Endothelial cell of umbilical vein (primary cell): ENCODE data around the gene MGLL. TPM values are rescaled to one million over a fixed set of nuclear protein-coding genes. Genes with fewer than 3 reads are reported as not detected.

Source experiments
- BruUV-seq: library from RNA; stranded (reverse); fragments of 400-500 nt; replicated peaks from 2 replicates; lab custom pipeline; 2021; lab: Mats Ljungman, UMichigan
- CTCF ChIA-PET: fragments of 300-600, 350-600 bp; sonication (Branson Sonifier 250); formaldehyde crosslinking; loops from one replicate; lab custom pipeline; 2021; ENCODE audit warnings: antibody characterized with exemption, inconsistent platforms; lab: Charles Lee
- POLR2A ChIA-PET: fragments of 300-600, 350-600 bp; sonication (Branson Sonifier 250); formaldehyde crosslinking; loops from one replicate; lab custom pipeline; 2021; ENCODE audit warnings: antibody characterized with exemption, inconsistent platforms; lab: Charles Lee
- DNase-seq: peaks from one replicate; pipeline ENCODE4 v3.0.0-alpha.2; 2011; ENCODE audit warnings: low read depth, low spot score
- FAIRE-seq: peaks from 2 replicates; lab custom pipeline; 2011; peaks lifted over from hg19 to GRCh38; lab: Jason Lieb, UNC
- H2AFZ ChIP-seq: 2 replicates; pipeline ENCODE4 v1.6.0; 2012; ENCODE audit warnings: low read depth, low read length, control low read depth, inconsistent platforms
- H3K27ac ChIP-seq: 2 replicates; pipeline ENCODE4 v1.5.1; 2011; ENCODE audit warnings: low read depth, mild to moderate bottlenecking, control low read depth, low read length, moderate library complexity; ENCODE audit not compliant: insufficient read depth
- H3K27me3 ChIP-seq, 2 experiments: 2 replicates each; pipeline versions ENCODE4 v1.6.0 to v1.6.1; 2011; ENCODE audit warnings: low read length in 2 of 2, mixed read lengths in 1 of 2; ENCODE audit not compliant: control insufficient read depth in 2 of 2, insufficient read depth in 2 of 2
- H3K36me3 ChIP-seq, 2 experiments: 2 replicates in 1 of 2; 3 replicates in 1 of 2; pipeline ENCODE4 v1.5.1; 2011; ENCODE audit warnings: low read length in 2 of 2, mild to moderate bottlenecking in 1 of 2, moderate library complexity in 1 of 2; ENCODE audit not compliant: control insufficient read depth in 2 of 2, insufficient read depth in 2 of 2; ENCODE audit errors: extremely low read depth in 1 of 2
- H3K4me1 ChIP-seq: 3 replicates; pipeline ENCODE4 v1.5.1; 2011; ENCODE audit warnings: mild to moderate bottlenecking, low read length; ENCODE audit not compliant: control insufficient read depth, insufficient read depth; ENCODE audit errors: extremely low read depth
- H3K4me2 ChIP-seq: 2 replicates; pipeline ENCODE4 v1.6.1; 2011; ENCODE audit warnings: low read length, control low read depth, mixed read lengths; ENCODE audit not compliant: insufficient read depth
- H3K4me3 ChIP-seq, 3 experiments: fragments of 200-600 bp in 1 of 3; sonication (generic), shearing (Covaris generic) in 1 of 3; replicated peaks in 1 of 3; 2 replicates each; pipeline ENCODE4 v1.5.1; 2011 to 2016; ENCODE audit warnings: control low read depth in 3 of 3, low read length in 3 of 3, mild to moderate bottlenecking in 2 of 3, inconsistent platforms in 1 of 3, low read depth in 1 of 3, moderate library complexity in 1 of 3; ENCODE audit not compliant: insufficient read depth in 1 of 3
- H3K79me2 ChIP-seq: 2 replicates; pipeline ENCODE4 v1.6.0; 2012; ENCODE audit warnings: low read length, inconsistent platforms; ENCODE audit not compliant: control insufficient read depth, insufficient read depth
- H3K9ac ChIP-seq: replicated peaks from 2 replicates; pipeline ENCODE3; 2011; ENCODE audit warnings: low read length, control low read depth; ENCODE audit not compliant: insufficient read depth; ENCODE audit errors: extremely low read depth
- H3K9me1 ChIP-seq: replicated peaks from 3 replicates; pipeline ENCODE4 v1.6.0; 2011; ENCODE audit warnings: mild to moderate bottlenecking, low read length; ENCODE audit not compliant: control insufficient read depth, insufficient read depth; ENCODE audit errors: extremely low read depth
- H3K9me3 ChIP-seq: replicated peaks from 2 replicates; pipeline ENCODE4 v1.5.1; 2012; ENCODE audit warnings: low read length, inconsistent platforms; ENCODE audit not compliant: control insufficient read depth, insufficient read depth
- H4K20me1 ChIP-seq: replicated peaks from 2 replicates; pipeline ENCODE3; 2011; ENCODE audit warnings: mild to moderate bottlenecking, low read length; ENCODE audit not compliant: control insufficient read depth, insufficient read depth; ENCODE audit errors: extremely low read depth
- CTCF ChIP-seq, 2 donors: IDR thresholded peaks; 1 replicate in 1 of 2; 2 replicates in 1 of 2; pipeline ENCODE4 v1.5.1; 2011; ENCODE audit warnings: low read length in 2 of 2, mild to moderate bottlenecking in 2 of 2, moderate library complexity in 2 of 2, control low read depth in 1 of 2, inconsistent platforms in 1 of 2, low read depth in 1 of 2; ENCODE audit not compliant: insufficient read depth in 1 of 2; ENCODE audit errors: extremely low read depth in 1 of 2
- EZH2 ChIP-seq: IDR thresholded peaks from 2 replicates; pipeline ENCODE4 v1.6.1; 2012; ENCODE audit warnings: borderline replicate concordance, low read depth, mild to moderate bottlenecking, moderate library complexity, low read length, inconsistent platforms; ENCODE audit not compliant: severe bottlenecking
- FOS ChIP-seq: IDR thresholded peaks from 2 replicates; pipeline ENCODE4 v1.6.1; 2011; ENCODE audit warnings: mild to moderate bottlenecking, low read length, moderate library complexity, borderline replicate concordance; ENCODE audit not compliant: insufficient read depth
- GATA2 ChIP-seq: IDR thresholded peaks from 2 replicates; pipeline ENCODE4 v1.7.0; 2011; ENCODE audit warnings: low read depth, mild to moderate bottlenecking, moderate library complexity, mixed read lengths, low read length; ENCODE audit not compliant: insufficient read length, insufficient read depth
- JUN ChIP-seq: IDR thresholded peaks from 2 replicates; pipeline ENCODE4 v1.6.1; 2011; ENCODE audit warnings: borderline replicate concordance, low read depth; ENCODE audit not compliant: insufficient read length, insufficient read depth
- MAX ChIP-seq: IDR thresholded peaks from 2 replicates; pipeline ENCODE4 v1.6.1; 2011; ENCODE audit not compliant: insufficient read depth, insufficient read length
- MYC ChIP-seq: IDR thresholded peaks from one replicate; pipeline ENCODE4 v1.6.1; 2011; ENCODE audit warnings: mild to moderate bottlenecking, low read depth, low read length
- POLR2AphosphoS5 ChIP-seq: IDR thresholded peaks from 2 replicates; pipeline ENCODE4 v1.6.1; 2012; ENCODE audit warnings: low read depth, mild to moderate bottlenecking, control low read depth, low read length, moderate library complexity; ENCODE audit not compliant: insufficient read depth
- dilution Hi-C: fragments of 300-500 bp; cut with MboI; formaldehyde crosslinking; loops from one replicate; pipeline ENCODE4 v1.15.0; 2019; ENCODE audit warnings: low sequenced_read_pairs; ENCODE audit not compliant: extremely low pct_ligation_motif_present
- intact Hi-C: fragments of 100-400 bp; cut with micrococcal nuclease; formaldehyde crosslinking; loops from one replicate; pipeline ENCODE4 v1.10.0; 2022
- polyA plus RNA-seq, 4 experiments: library from polyadenylated mRNA; depleted of rRNA in 3 of 4; stranded (reverse) in 3 of 4; unstranded in 1 of 4; fragments of >200 nt; gene quantifications; 2 replicates each; pipeline versions ENCODE4 v1.2.1 to v1.2.3, GENCODE V29; 2011 to 2012; ENCODE audit warnings: missing spikeins in 1 of 4
- total RNA-seq: library from RNA; stranded (reverse); gene quantifications from 2 replicates; pipeline ENCODE4 v1.2.3, GENCODE V29; 2021

Gene MGLL
- total and polyA plus RNA-seq, 2 donors (not counting 3 experiments of a cell fraction or from before 2014, with no cell fraction given): 30.7 to 60.2 TPM

GRCh38 chr3:127785711-127786265, 36.5 kb downstream of the MGLL start:
- dilution Hi-C loops: no loop called here
- no peaks in the 10 kb centered on the region for H4K20me1 ChIP-seq
- H3K27me3 ChIP-seq: no peaks in the 10 kb centered on the region
- no peak for TF ChIP-seq GATA2
- no peak for TF ChIP-seq FOS
- no peak for TF ChIP-seq MAX
- TF ChIP-seq JUN: no peak
- TF ChIP-seq MYC: no peak
- TF ChIP-seq CTCF (IDR thresholded peaks at IDR 0.05; ENCODE audit: extremely low read depth in 1 of 2, insufficient read depth in 1 of 2, low read depth in 1 of 2, low read length in 2 of 2): no peak
- no peak for TF ChIP-seq POLR2AphosphoS5
- TF ChIP-seq EZH2: no peak
- ChIA-PET POLR2A (no interaction called here), CTCF (interaction anchor here (1.1 kb wide), 1 partner anchor 29 kb away, joined by 3 read pairs; no protein-coding TSS in a partner anchor)
- H3K27ac ChIP-seq: no peak overlapping the region
- FAIRE-seq (no peak), DNase-seq (no peak)
- no peak overlapping the region for H3K9ac ChIP-seq
- no peaks in the 10 kb centered on the region for H3K36me3 ChIP-seq
- peaks cover 11% of the 10 kb centered on the region for H3K79me2 ChIP-seq
- no TSS peak for BruUV-seq
- H2AFZ ChIP-seq: no peak overlapping the region
- H3K9me1 ChIP-seq: no peaks in the 10 kb centered on the region
- no peaks in the 10 kb centered on the region for H3K4me1 ChIP-seq
- H3K9me3 ChIP-seq: no peaks in the 10 kb centered on the region
- intact Hi-C loops: no loop called here
- no peak overlapping the region for H3K4me3 ChIP-seq
- H3K4me2 ChIP-seq: no peak overlapping the region
